Uterus (tissue), 2 donors: ENCODE measurements around the gene NLRP6.

Experiments
- POLR2A ChIP-seq, 2 donors: fragments of 450-650 bp; IDR thresholded peaks; one replicate each; pipeline ENCODE4 v1.6.1; 2016; ENCODE audit warnings: antibody characterized with exemption in 2 of 2, mild to moderate bottlenecking in 1 of 2, moderate library complexity in 1 of 2
- TF ChIP-seq, protein P1 (sequence below), 4 experiments: fragments of 200-600 bp in 2 of 4; fragments of 450-650 bp in 2 of 4; sonication (generic) in 2 of 4; IDR thresholded peaks; one replicate each; pipeline ENCODE4 v1.5.1; 2016 to 2019; ENCODE audit warnings: antibody characterized with exemption in 4 of 4, mild to moderate bottlenecking in 2 of 4, moderate library complexity in 1 of 4

DNA sequence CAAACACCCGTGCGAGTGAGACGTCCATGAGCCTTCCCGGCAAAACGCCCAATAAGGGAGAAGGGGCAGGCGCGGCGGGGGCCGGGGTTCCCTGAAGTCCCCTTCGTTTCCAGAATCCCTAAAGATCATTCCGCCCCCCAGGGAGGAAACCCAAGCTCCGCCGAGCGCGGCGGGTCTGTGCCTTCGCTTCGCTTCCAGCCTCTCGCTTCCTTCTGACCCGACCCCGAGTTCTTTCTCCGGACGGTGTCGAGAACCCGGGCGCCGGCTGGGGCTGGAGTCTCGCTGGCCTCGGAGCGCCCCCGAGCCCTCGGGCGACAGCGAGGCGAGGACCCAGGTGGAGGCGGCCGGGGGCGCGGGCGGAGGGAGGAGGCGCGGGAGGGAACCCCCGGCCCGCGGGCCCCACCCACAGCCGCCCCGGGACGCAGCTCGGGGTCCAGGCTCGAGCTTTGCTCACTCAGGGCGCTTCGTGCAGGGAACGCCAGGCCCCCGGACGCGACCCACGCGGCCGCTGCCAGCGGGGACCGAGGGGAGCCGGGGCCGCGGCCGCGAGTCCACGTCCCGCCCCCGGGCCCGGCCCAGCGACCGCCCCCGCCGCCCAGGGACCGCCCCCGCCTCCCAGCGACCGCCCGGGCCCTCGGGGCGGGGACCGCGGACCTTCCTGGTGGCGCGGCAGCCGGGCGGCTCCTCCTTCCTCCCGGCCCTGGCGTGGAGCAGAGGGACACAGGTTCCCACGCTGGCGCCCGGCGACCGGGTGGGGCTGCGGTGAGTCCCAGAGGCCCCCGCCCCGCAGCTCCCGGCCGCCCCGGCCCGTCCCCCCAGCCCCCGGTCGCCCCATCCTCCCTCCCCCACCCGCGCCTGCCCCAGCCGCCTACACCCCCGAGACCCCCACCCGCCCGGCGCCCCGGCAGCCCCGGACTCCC is 10.5 kb downstream of the NLRP6 start, which contains the start of gene PGGHG:
- TF ChIP-seq POLR2A (IDR thresholded peaks at IDR 0.05) = peak; percentile 9 to 24
- TF ChIP-seq, protein P1, sequence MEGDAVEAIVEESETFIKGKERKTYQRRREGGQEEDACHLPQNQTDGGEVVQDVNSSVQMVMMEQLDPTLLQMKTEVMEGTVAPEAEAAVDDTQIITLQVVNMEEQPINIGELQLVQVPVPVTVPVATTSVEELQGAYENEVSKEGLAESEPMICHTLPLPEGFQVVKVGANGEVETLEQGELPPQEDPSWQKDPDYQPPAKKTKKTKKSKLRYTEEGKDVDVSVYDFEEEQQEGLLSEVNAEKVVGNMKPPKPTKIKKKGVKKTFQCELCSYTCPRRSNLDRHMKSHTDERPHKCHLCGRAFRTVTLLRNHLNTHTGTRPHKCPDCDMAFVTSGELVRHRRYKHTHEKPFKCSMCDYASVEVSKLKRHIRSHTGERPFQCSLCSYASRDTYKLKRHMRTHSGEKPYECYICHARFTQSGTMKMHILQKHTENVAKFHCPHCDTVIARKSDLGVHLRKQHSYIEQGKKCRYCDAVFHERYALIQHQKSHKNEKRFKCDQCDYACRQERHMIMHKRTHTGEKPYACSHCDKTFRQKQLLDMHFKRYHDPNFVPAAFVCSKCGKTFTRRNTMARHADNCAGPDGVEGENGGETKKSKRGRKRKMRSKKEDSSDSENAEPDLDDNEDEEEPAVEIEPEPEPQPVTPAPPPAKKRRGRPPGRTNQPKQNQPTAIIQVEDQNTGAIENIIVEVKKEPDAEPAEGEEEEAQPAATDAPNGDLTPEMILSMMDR (IDR thresholded peaks at IDR 0.05) = no peak
